Measurements from ENCODE around the gene CUEDC2. TPM values are rescaled to one million over a fixed set of nuclear protein-coding genes. Genes with fewer than 3 reads are reported as not detected.
A peak's percentile ranks its signal among the peaks of the same experiment; 100 is the strongest.

Gene CUEDC2
- total and polyA plus RNA-seq, 4 donors, result 14.4 to 36.1 (median 24.1) TPM

GRCh38 chr10:102408728-102409603, 23.4 kb downstream of the CUEDC2 start:
- no peak for DNase-seq (ENCODE audit: low spot score)
- Histone ChIP-seq H3K9ac (ENCODE audit: low read depth in 1 of 2, low read length in 2 of 2) (no peak overlapping the region), H3K4me3 (ENCODE audit: low read depth in 1 of 3, low read length in 3 of 3) (peak overlapping the region in 1 of 3 donors; percentile 53), H3K4me1 (ENCODE audit: control insufficient read depth in 4 of 4, insufficient read depth in 4 of 4, low read length in 3 of 4) (peaks cover 2 to 8% (median 5%) of the 10 kb centered on the region in 4 donors), H3K36me3 (ENCODE audit: control insufficient read depth in 4 of 4, insufficient read depth in 3 of 4, low read depth in 1 of 4, low read length in 3 of 4) (no peaks in the 10 kb centered on the region), H3K27ac (ENCODE audit: low read depth in 1 of 2, low read length in 2 of 2) (no peak overlapping the region), H3K9me3 (ENCODE audit: control insufficient read depth in 4 of 4, low read length in 3 of 4) (no peaks in the 10 kb centered on the region), H3K27me3 (ENCODE audit: control insufficient read depth in 4 of 4, insufficient read depth in 4 of 4, low read length in 3 of 4) (peaks cover 0 to 25% (median 6%) of the 10 kb centered on the region in 4 donors)
- WGBS, result 2% methylated on average over 103 of the region's 103 CpGs
- TF ChIP-seq ATF3 (IDR thresholded peaks at IDR 0.05) (no peak), MAX (IDR thresholded peaks at IDR 0.05) (no peak), NR2F2 (IDR thresholded peaks at IDR 0.05) (no peak), FOXA1 (IDR thresholded peaks at IDR 0.05) (no peak), RXRA (IDR thresholded peaks at IDR 0.05) (no peak), CTCF (IDR thresholded peaks at IDR 0.05; ENCODE audit: low read depth, low read length, missing input control) (no peak), EGR1 (IDR thresholded peaks at IDR 0.05; ENCODE audit: low read depth in 2 of 2) (no peak), JUND (IDR thresholded peaks at IDR 0.05) (no peak), YY1 (IDR thresholded peaks at IDR 0.05) (no peak), HNF4A (conservative IDR thresholded peaks at IDR 0.05) (no peak), SP1 (IDR thresholded peaks at IDR 0.05) (no peak), REST (IDR thresholded peaks at IDR 0.05) (no peak), GABPA (IDR thresholded peaks at IDR 0.05 in 1 of 2, conservative IDR thresholded peaks at IDR 0.05 in 1 of 2) (no peak), HNF4G (IDR thresholded peaks at IDR 0.05) (no peak), RAD21 (IDR thresholded peaks at IDR 0.05) (no peak), FOXA2 (IDR thresholded peaks at IDR 0.05) (no peak)

GRCh38 chr10:102408131-102408727, 24.1 kb downstream of the CUEDC2 start:
- H3K9ac ChIP-seq (ENCODE audit: low read depth in 1 of 2, low read length in 2 of 2), result no peak overlapping the region
- peaks cover 2 to 8% (median 5%) of the 10 kb centered on the region in 4 donors for H3K4me1 ChIP-seq (ENCODE audit: control insufficient read depth in 4 of 4, insufficient read depth in 4 of 4, low read length in 3 of 4)
- 66% methylated on average over 14 of the region's 14 CpGs for WGBS
- no peaks in the 10 kb centered on the region for H3K9me3 ChIP-seq (ENCODE audit: control insufficient read depth in 4 of 4, low read length in 3 of 4)
- peak overlapping the region in 1 of 3 donors; percentile 53 for H3K4me3 ChIP-seq (ENCODE audit: low read depth in 1 of 3, low read length in 3 of 3)
- DNase-seq (ENCODE audit: low spot score), result no peak
- peaks cover 0 to 25% (median 6%) of the 10 kb centered on the region in 4 donors for H3K27me3 ChIP-seq (ENCODE audit: control insufficient read depth in 4 of 4, insufficient read depth in 4 of 4, low read length in 3 of 4)
- H3K36me3 ChIP-seq (ENCODE audit: control insufficient read depth in 4 of 4, insufficient read depth in 3 of 4, low read depth in 1 of 4, low read length in 3 of 4), result no peaks in the 10 kb centered on the region
- no peak overlapping the region for H3K27ac ChIP-seq (ENCODE audit: low read depth in 1 of 2, low read length in 2 of 2)
- TF ChIP-seq FOXA1 (IDR thresholded peaks at IDR 0.05) (no peak), ZBTB33 (IDR thresholded peaks at IDR 0.05) (no peak), HNF4G (IDR thresholded peaks at IDR 0.05) (no peak), HNF4A (conservative IDR thresholded peaks at IDR 0.05) (no peak), SP1 (IDR thresholded peaks at IDR 0.05) (no peak), GABPA (IDR thresholded peaks at IDR 0.05 in 1 of 2, conservative IDR thresholded peaks at IDR 0.05 in 1 of 2) (no peak), NR2F2 (IDR thresholded peaks at IDR 0.05) (no peak), MAX (IDR thresholded peaks at IDR 0.05) (no peak), ATF3 (IDR thresholded peaks at IDR 0.05) (no peak), YY1 (IDR thresholded peaks at IDR 0.05) (no peak), CTCF (IDR thresholded peaks at IDR 0.05; ENCODE audit: low read depth, low read length, missing input control) (no peak), RXRA (IDR thresholded peaks at IDR 0.05) (no peak), FOXA2 (IDR thresholded peaks at IDR 0.05) (no peak), RAD21 (IDR thresholded peaks at IDR 0.05) (no peak), TAF1 (conservative IDR thresholded peaks at IDR 0.05) (no peak), JUND (IDR thresholded peaks at IDR 0.05) (no peak)

Measured in liver (tissue), 9 donors.